AG09319 (cell line): ENCODE measurements around the gene NEU4.

ENCODE experiments used
- DNase-seq: peaks from one replicate; pipeline ENCODE4 v3.0.0-alpha.2; 2010; ENCODE audit warnings: low read depth; ENCODE audit errors: extremely low read depth
- TF ChIP-seq, protein P1 (sequence below): IDR thresholded peaks from 2 replicates; pipeline ENCODE4 v1.5.1; 2011; ENCODE audit warnings: low read depth, mild to moderate bottlenecking, inconsistent platforms, low read length, moderate library complexity

Gene NEU4

GRCh38 chr2:241793385-241793784, 15.6 kb upstream of the NEU4 start:
- TF ChIP-seq, protein P1, sequence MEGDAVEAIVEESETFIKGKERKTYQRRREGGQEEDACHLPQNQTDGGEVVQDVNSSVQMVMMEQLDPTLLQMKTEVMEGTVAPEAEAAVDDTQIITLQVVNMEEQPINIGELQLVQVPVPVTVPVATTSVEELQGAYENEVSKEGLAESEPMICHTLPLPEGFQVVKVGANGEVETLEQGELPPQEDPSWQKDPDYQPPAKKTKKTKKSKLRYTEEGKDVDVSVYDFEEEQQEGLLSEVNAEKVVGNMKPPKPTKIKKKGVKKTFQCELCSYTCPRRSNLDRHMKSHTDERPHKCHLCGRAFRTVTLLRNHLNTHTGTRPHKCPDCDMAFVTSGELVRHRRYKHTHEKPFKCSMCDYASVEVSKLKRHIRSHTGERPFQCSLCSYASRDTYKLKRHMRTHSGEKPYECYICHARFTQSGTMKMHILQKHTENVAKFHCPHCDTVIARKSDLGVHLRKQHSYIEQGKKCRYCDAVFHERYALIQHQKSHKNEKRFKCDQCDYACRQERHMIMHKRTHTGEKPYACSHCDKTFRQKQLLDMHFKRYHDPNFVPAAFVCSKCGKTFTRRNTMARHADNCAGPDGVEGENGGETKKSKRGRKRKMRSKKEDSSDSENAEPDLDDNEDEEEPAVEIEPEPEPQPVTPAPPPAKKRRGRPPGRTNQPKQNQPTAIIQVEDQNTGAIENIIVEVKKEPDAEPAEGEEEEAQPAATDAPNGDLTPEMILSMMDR: no peak

DNA sequence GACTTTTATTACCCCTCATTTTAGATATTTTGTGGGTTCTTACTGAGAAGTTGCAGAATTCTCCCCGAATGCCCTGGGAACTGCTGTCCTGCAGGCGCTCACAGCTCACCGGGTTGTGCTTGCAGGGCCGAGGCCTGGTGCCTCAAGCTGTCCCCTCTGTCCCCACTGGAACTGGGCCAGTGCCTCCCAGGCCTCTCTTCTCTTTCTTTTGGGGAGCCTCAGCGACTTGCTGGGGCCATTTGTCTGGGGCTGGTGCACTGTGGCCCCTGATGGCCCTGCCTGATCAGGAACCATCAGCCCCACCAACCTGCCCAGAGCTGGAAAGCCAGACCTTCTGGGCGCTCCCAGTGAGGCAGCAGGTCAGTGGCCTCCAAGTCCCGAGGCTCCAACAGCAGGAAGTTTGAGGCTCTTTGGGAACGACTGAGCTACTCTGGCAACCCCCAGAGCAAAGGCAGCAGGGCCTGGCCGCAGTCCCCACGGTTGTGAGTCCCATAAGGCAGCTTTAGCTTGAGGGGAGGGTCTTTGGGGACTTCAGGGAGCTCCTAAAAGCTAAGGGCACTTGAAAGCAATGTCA, 14.7 kb upstream of the NEU4 start:
- DNase-seq: no peak
- TF ChIP-seq, protein P1: no peak

More at GRCh38 chr2:241793385-241793784, 15.6 kb upstream of the NEU4 start:
- DNase-seq: no peak

DNA sequence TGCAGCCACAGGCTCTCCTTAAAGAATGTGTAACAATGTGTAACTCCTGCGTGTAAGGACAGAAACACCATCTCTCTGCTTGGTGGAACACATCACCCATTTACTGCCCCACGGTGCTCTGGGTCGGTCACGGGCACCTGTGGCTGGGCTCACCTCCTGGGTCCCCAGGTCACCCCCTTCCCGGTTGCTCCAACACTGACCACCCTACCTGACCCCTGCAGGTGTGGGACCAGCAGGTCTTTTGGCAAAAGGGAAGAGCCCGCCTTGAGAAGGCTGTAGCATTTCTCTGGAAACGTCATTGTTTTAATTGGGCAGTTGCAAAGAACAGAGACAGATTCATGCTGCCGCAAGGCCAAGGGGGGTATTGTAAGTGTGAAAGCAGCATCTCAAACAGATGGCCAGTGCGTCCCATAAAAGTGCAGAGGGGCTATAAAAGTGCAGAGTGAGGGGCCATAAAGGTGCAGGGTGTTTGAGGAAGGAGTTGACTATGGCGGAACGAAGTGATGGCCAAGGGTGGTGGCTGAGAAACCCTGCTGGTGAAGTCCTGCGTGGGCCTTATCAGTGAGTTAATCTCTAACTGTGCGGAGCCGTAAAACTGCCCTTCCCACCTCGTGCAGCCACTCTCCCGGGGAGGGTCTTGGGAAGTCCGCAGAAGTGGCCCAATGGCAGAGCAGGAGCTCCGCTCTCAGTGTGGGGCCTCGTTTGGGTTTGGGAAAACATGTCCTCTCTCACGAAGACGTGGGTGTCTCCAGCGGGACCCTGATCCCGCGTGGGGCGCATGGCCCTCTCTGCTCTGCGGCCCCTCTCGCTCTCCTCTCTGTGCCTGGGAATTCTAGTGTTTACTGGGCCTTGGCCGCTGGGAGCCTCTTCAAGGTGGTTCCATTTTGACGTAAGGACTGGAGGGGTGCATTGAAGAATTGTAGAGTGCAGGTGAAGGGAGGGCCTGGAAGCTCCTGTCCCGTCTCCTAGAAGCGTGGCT, 13.7 kb upstream of the NEU4 start:
- DNase-seq: no peak
- TF ChIP-seq, protein P1: no peak

DNA sequence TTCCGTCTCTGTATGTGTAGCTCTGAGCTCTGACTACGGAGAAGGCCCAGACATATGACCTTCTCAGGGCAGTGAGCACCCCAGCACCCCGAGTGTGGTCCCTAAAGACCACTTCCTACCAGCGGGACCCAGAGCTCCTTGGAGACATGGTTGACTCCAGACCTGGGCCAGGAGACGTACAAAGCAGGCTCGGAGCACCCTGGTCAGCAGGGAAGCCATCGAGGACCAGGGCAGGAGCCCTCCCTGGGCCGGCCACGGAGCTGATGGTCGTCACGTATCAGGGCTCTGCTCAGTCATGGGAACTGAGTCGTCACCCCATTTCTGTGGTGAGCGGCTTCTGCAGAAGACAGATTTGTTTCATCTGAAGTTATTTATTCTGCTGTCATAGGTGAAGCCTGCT, 12.8 kb upstream of the NEU4 start:
- DNase-seq: no peak
- TF ChIP-seq, protein P1: no peak

DNA sequence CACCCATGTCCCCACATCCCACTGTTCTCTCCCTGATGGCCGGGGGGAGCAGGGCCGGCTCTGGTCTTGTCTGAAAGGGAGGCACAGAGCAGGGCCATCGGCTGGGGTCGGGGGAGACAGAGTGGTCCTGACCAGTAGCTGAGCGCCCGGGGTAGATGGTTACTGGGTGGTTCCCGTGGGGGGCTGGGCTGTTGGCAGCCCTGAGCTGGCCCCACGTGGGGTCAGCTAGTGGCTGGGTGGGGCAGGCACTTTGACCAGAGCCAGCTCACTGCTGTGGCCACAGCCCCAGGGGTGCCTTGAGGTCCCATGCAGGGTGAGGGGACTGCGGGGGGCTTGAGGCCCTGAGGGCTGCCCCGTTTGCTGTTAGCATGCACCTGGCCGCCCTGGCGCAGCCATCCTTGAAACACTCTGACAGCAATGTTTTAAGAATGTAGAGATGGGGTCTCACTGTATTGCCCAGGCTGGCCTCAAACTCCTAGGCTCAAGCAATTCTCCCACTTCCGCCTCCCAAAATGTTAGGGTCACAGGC, 12.3 kb upstream of the NEU4 start:
- no peak for DNase-seq
- TF ChIP-seq, protein P1: no peak

DNA sequence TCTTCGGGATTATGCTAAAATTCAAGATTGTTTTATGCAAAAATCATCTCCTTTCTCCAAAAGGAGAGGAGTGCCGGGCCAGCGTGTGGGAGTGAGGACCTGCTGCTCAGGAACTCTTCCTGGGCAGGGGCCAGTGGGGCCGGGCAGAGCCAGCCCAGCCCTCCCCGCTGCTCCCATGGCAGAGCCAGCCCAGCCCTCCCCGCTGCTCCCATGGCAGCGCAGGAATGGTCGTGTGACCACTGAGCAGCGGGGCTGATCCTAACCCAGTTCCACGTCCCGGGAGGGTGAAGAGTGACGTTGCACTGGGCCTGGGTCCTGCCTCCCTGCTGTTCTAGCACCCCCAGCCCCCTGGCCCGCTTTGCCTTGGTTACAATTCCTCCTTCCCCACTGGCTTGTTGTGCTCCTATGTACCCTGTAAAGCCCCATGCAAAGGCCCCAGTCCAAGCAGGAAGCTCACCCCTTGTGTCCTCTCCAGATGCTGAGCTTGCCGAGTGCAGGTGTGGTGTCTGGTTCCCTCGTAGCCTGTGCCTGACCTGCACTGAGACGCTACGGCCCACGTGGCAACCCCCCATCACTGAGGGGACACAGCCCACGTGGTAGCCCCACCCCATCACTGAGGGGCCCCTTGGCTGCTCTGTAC, 11.4 kb upstream of the NEU4 start:
- TF ChIP-seq, protein P1: no peak
- DNase-seq: no peak
